Thymus (tissue), 11 donors: ENCODE results near the gene ERI2. TPM values are rescaled to one million over a fixed set of nuclear protein-coding genes. Genes with fewer than 3 reads are reported as not detected.
A peak's percentile ranks its signal among the peaks of the same experiment; 100 is the strongest.

Source experiments
- DNase-seq, 9 donors: peaks; one replicate each; pipeline ENCODE4 v3.0.0-alpha.2; 2013; ENCODE audit warnings: low spot score in 9 of 9, low read depth in 6 of 9, missing footprints in 1 of 9
- H3K27ac ChIP-seq, 2 donors: one replicate each; pipeline ENCODE4 v1.5.1; 2013; ENCODE audit warnings: control low read depth in 1 of 2, low read depth in 1 of 2, low read length in 1 of 2, mild to moderate bottlenecking in 1 of 2, moderate library complexity in 1 of 2
- H3K27me3 ChIP-seq, 2 donors: one replicate each; pipeline ENCODE4 v1.5.1; 2013; ENCODE audit warnings: low read length in 1 of 2; ENCODE audit not compliant: control insufficient read depth in 2 of 2, insufficient read depth in 1 of 2
- H3K36me3 ChIP-seq, 2 donors: one replicate each; pipeline ENCODE4 v1.5.1; 2013; ENCODE audit warnings: low read length in 1 of 2, mild to moderate bottlenecking in 1 of 2, moderate library complexity in 1 of 2; ENCODE audit not compliant: control insufficient read depth in 2 of 2, insufficient read depth in 2 of 2
- H3K4me1 ChIP-seq, 2 donors: one replicate each; pipeline ENCODE4 v1.5.1; 2013; ENCODE audit warnings: low read length in 2 of 2; ENCODE audit not compliant: control insufficient read depth in 2 of 2, insufficient read depth in 2 of 2
- H3K4me3 ChIP-seq, 2 donors: one replicate each; pipeline ENCODE4 v1.5.1; 2013; ENCODE audit warnings: low read length in 2 of 2, control low read depth in 1 of 2, mild to moderate bottlenecking in 1 of 2
- H3K9me3 ChIP-seq, 2 donors: one replicate each; pipeline ENCODE4 v1.5.1; 2013; ENCODE audit warnings: low read length in 1 of 2, mild to moderate bottlenecking in 1 of 2; ENCODE audit not compliant: control insufficient read depth in 2 of 2, insufficient read depth in 1 of 2
- WGBS: extraction: QIAGEN DNeasy Blood & Tissue Kit; methylation state at CpG from one replicate; pipeline ENCODE4 v1.1.7; 2013; 5-methylcytosine and 5-hydroxymethylcytosine counted together
- polyA plus RNA-seq: library from polyadenylated mRNA; stranded (reverse); fragments of 200-250 nt; gene quantifications from one replicate; pipeline ENCODE4 v1.2.3, GENCODE V29; 2013
- total RNA-seq: library from RNA; stranded (reverse); fragments of 120-200 nt; gene quantifications from one replicate; pipeline ENCODE4 v1.2.4, GENCODE V29; 2013
- donor health status: healthy.

The ERI2 gene
- total and polyA plus RNA-seq, 2 donors = 12.2 to 20.1 TPM

DNA sequence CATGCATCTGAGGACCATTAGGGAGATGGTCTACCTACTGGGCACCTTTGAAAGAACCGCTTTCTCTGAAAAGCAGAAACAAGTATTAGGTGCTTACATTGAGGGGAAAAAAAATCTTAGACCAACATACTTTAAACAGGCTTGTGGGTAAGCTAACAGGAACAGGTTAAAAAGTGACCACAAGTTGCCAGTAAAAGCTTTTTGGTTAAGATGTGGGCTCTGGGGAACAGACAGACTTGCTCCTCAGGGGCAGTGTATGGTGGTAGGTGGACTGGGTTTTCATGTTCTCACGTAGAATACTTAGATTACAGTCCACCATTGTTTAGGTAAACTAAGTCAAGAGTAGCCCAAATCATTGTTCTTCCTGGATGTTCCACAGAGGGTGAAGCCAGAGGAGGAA lies 41.3 kb upstream of the ERI2 start:
- Histone ChIP-seq H3K36me3 (peaks cover 7 to 20% of the 10 kb centered on the region in 2 donors), H3K27ac (no peak overlapping the region), H3K9me3 (no peaks in the 10 kb centered on the region), H3K27me3 (no peaks in the 10 kb centered on the region), H3K4me1 (peaks cover 16% of the 10 kb centered on the region in 2 donors), H3K4me3 (no peak overlapping the region)
- no peak for DNase-seq
- 92% methylated on average over 2 of the region's 2 CpGs for WGBS

DNA sequence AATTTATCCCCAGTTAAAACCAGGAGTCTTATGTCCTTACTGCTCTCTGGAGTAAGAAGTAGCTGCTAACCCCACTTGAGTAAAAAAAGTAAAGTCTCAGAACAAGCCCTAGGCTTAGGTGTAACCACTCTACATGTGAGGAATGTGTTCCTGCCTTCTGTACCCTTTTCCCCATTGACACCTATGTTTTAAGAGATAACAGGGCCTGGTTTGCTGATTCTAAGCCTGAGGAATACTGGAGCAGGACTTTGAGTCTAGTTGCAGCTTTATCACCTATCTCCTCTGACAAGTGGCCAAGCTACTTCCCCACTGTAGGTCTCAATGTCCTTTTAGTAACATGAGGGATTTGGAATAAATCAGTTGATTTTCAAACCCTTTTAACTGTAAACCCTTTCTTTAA lies 40.3 kb upstream of the ERI2 start:
- H3K27ac ChIP-seq = no peak overlapping the region
- peaks cover 16% of the 10 kb centered on the region in 2 donors for H3K4me1 ChIP-seq
- H3K36me3 ChIP-seq = peaks cover 7 to 20% of the 10 kb centered on the region in 2 donors
- DNase-seq = no peak
- H3K9me3 ChIP-seq = no peaks in the 10 kb centered on the region
- H3K4me3 ChIP-seq = no peak overlapping the region
- H3K27me3 ChIP-seq = no peaks in the 10 kb centered on the region

DNA sequence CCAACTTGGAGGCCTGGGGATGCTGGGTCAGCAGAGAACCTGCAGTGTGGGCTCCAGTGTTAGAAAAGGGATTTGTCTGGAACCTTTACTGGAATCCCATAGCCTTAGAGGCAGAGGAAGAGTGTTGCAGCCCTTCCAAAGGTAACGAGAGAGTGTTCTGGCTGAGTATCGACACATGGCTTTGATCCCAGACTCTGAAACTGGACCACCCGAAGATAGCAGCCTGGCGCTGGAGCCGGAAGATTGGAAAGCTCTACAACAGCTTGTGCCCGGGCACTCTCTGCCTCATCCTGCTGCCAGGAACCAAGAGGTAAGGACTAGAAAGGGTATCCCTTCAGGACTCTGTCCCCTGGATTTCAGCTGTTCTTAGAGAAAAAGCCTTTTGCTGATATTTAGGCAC lies 39.8 kb upstream of the ERI2 start:
- WGBS = 98% methylated on average over 6 of the region's 6 CpGs

DNA sequence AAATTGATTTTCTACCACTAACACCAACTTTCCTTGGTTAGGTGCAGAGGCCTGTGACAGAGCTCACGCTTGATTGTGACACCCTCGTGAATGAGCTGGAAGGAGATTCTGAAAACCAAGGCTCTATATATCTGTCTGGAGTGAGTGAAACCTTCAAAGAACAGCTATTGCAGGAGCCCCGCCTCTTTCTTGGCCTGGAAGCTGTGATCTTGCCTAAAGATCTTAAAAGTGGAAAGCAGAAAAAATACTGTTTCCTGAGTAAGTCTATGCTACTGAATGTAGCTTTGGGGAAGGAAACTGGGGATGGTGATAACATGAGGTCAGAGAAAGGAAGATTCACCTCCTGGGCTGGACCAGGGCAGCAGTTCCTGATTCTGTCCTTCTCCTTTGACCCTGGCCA lies 38.3 kb upstream of the ERI2 start:
- H3K4me1 ChIP-seq = peaks cover 16% of the 10 kb centered on the region in 2 donors
- H3K4me3 ChIP-seq = no peak overlapping the region
- H3K27ac ChIP-seq = peak overlapping the region; percentile 50 to 81
- WGBS = 8% methylated on average over 3 of the region's 3 CpGs
- no peaks in the 10 kb centered on the region for H3K27me3 ChIP-seq
- H3K9me3 ChIP-seq = no peaks in the 10 kb centered on the region
- H3K36me3 ChIP-seq = peaks cover 11 to 22% of the 10 kb centered on the region in 2 donors
- DNase-seq = peak in 6 of 9 donors; percentile 34 to 73 (median 48)

More for the DNA sequence above, 39.8 kb upstream of the ERI2 start:
- no peaks in the 10 kb centered on the region for H3K9me3 ChIP-seq
- no peak overlapping the region for H3K27ac ChIP-seq
- H3K4me1 ChIP-seq = peaks cover 16% of the 10 kb centered on the region in 2 donors
- H3K36me3 ChIP-seq = peaks cover 7 to 19% of the 10 kb centered on the region in 2 donors
- no peak for DNase-seq
- H3K4me3 ChIP-seq = no peak overlapping the region
- no peaks in the 10 kb centered on the region for H3K27me3 ChIP-seq

DNA sequence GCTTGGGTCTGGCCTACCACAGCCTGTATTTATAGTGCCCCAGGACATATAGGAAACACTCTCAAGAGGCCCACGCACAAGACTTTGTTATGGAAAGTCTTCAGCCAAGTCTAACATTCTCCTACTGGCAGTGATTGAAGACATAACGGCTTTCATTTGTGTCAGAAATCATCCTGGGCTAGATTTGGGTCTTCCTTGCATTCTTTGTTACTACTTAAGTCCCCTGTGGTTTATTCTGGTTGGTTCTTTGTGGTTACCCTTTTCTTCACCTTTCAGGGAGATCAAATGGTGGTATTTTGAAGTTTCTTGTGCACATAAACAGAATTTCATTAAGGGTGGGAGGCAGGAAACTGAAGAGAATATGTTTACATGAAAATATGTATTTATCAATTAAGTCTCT lies 37.8 kb upstream of the ERI2 start:
- no peaks in the 10 kb centered on the region for H3K9me3 ChIP-seq
- H3K27me3 ChIP-seq = no peaks in the 10 kb centered on the region
- peaks cover 16% of the 10 kb centered on the region in 2 donors for H3K4me1 ChIP-seq
- peak in 4 of 9 donors; percentile 31 to 70 (median 34) for DNase-seq
- H3K4me3 ChIP-seq = no peak overlapping the region
- WGBS = 25% methylated on average over 2 of the region's 2 CpGs
- H3K36me3 ChIP-seq = peaks cover 11 to 22% of the 10 kb centered on the region in 2 donors
- peak overlapping the region; percentile 28 to 77 for H3K27ac ChIP-seq

DNA sequence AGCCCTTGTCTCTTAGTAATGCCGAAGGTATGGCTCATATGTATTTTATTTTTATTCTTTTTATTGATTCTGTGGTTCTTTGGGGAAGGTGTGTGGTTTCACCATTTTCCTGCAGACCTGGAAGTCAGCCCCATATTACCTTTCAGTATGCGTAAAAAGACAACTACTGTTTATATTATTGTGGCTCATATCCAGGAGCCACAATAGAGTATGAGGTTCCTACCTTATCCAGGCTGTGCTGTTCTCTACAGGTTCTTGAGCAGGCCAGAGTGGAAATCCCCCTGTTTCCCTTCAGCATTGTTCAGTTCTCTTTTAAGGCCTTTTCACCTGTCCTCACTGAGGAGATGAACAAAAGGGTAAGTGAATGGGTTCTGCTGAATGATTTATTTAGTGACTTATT lies 33.2 kb upstream of the ERI2 start:
- H3K27me3 ChIP-seq = no peaks in the 10 kb centered on the region

DNA sequence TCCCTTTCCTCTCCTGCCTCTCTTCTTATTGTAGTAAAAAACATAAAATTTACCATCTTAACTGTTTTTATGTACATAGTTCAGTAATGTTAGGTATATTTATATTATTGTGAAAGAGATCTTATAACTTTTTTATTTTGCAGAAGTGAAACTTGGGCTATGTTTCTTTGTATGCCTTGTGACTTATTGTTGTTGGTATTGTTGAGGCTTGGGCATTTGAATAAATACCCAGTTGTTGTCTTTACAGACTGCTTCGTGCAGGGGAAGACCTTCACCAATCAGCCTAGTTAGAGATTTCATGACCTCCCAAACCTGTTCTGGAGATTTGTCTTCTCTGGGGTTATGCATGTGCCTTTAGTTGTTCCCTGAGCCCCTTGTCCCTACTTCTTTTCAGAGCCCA lies 32.0 kb upstream of the ERI2 start:
- no peak for DNase-seq
- peaks cover 13 to 18% of the 10 kb centered on the region in 2 donors for H3K36me3 ChIP-seq
- H3K4me1 ChIP-seq = no peaks in the 10 kb centered on the region
- H3K4me3 ChIP-seq = no peak overlapping the region
- 92% methylated on average over 1 of the region's 1 CpG for WGBS
- H3K27ac ChIP-seq = no peak overlapping the region
- no peaks in the 10 kb centered on the region for H3K9me3 ChIP-seq
- H3K27me3 ChIP-seq = no peaks in the 10 kb centered on the region

More for the DNA sequence above, 33.2 kb upstream of the ERI2 start:
- 65% methylated on average over 2 of the region's 2 CpGs for WGBS
- Histone ChIP-seq H3K36me3 (peaks cover 13 to 14% of the 10 kb centered on the region in 2 donors), H3K4me3 (no peak overlapping the region), H3K9me3 (no peaks in the 10 kb centered on the region), H3K4me1 (peaks cover 8 to 10% of the 10 kb centered on the region in 2 donors), H3K27ac (no peak overlapping the region)
- DNase-seq = no peak

DNA sequence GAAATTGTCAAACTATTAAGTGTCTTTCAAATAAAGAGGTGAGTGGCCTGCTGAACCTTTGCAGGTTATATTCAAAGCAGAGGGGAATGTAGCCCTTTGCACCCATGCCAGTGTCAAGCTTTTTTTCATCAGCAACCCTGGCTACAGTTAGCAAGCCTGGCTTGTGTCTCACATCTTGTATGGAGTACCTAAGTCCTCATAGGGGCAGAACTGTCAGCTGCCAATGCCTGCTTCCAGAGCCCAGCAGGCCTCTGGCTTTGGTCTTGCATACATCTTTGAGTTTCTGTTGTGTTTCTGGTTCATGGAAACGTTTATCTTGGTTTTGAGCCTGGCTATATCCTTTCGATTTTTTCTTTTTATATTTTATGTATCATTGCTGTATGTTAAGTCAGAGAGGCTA lies 26.8 kb upstream of the ERI2 start:
- 94% methylated on average over 2 of the region's 2 CpGs for WGBS
- H3K4me3 ChIP-seq = no peak overlapping the region
- no peaks in the 10 kb centered on the region for H3K4me1 ChIP-seq
- no peaks in the 10 kb centered on the region for H3K27me3 ChIP-seq
- H3K27ac ChIP-seq = no peak overlapping the region
- DNase-seq = no peak
- no peaks in the 10 kb centered on the region for H3K9me3 ChIP-seq
- peaks cover 12 to 17% of the 10 kb centered on the region in 2 donors for H3K36me3 ChIP-seq

DNA sequence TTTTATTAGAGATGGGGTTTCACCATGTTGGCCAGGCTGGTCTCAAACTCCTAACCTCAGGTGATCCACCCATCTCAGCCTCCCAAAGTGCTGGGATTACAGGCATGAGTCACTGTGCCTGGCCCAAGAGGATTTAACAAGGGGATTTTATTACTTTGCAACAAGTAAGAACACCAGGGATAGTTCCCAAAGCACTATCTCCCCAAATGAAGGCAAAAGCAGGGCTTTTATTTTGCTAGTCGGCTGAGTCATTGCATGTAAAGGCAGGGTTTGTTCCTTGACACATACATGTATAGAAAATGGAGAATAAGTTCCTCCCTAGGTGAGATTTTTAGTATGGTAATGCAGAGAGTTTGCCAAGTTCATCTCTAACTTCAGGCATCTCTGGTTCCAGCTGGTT lies 24.1 kb upstream of the ERI2 start:
- Histone ChIP-seq H3K27ac (no peak overlapping the region), H3K9me3 (no peaks in the 10 kb centered on the region), H3K4me1 (no peaks in the 10 kb centered on the region), H3K27me3 (no peaks in the 10 kb centered on the region), H3K4me3 (no peak overlapping the region), H3K36me3 (peaks cover 12 to 13% of the 10 kb centered on the region in 2 donors)
- 96% methylated on average over 1 of the region's 1 CpG for WGBS
- no peak for DNase-seq

DNA sequence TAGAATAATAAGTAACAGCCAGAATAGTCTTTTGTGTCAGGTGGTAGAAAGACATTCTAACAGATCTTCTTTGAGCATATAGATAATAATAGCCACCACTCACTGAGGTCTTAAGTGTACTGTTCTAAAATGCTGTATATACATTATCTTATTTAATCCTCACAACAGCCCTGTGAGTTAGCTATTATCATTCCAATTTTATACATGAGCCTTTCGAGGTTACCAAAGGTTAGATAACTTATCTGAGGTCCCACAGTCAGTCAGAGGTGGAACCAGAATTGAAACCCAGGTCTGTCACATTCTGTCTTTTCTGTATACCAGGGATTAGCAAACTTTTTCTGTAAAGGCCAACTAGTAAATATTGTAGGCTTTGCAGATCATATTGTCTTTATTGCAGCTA lies 23.3 kb upstream of the ERI2 start:
- no peak for DNase-seq
- no peaks in the 10 kb centered on the region for H3K27me3 ChIP-seq
- no peaks in the 10 kb centered on the region for H3K4me1 ChIP-seq
- H3K36me3 ChIP-seq = peaks cover 9 to 13% of the 10 kb centered on the region in 2 donors
- WGBS = 96% methylated on average over 1 of the region's 1 CpG
- no peak overlapping the region for H3K27ac ChIP-seq
- H3K4me3 ChIP-seq = no peak overlapping the region
- H3K9me3 ChIP-seq = no peaks in the 10 kb centered on the region
